ENCODE measurements around the gene ZNF768.

Gene ZNF768

DNA sequence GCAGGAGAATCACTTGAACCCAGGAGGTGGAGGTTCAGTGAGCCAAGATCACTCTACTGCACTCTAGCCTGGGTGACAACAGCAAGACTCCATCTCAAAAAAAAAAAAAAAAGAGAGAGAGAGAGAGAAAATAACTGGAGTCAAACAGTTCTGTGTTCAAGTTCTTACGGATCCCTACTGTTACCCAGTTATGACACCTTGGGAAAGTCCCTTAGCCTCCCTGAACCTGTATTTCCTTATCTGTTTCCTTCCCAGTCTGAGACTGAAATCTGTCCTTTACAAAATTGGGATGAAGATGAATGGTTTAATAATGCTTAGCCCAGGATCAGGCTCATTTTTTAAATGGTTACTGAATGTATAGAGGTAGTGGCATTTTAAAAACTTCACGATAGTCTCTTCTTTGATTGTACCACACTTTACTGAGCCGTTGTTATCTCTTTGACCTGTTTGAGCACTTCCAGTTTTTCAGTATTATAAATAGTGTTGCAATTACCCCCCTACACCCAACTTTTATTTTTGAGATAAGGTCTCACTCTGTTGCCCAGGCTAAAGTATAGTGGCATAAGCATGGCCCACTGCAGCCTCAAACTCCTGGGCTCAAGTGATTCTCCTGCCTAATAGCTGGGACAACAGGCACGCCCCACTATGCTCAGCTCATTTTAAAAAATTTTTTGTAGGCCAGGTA is 17.1 kb downstream of the ZNF768 start:
- TF ChIP-seq, protein P1, sequence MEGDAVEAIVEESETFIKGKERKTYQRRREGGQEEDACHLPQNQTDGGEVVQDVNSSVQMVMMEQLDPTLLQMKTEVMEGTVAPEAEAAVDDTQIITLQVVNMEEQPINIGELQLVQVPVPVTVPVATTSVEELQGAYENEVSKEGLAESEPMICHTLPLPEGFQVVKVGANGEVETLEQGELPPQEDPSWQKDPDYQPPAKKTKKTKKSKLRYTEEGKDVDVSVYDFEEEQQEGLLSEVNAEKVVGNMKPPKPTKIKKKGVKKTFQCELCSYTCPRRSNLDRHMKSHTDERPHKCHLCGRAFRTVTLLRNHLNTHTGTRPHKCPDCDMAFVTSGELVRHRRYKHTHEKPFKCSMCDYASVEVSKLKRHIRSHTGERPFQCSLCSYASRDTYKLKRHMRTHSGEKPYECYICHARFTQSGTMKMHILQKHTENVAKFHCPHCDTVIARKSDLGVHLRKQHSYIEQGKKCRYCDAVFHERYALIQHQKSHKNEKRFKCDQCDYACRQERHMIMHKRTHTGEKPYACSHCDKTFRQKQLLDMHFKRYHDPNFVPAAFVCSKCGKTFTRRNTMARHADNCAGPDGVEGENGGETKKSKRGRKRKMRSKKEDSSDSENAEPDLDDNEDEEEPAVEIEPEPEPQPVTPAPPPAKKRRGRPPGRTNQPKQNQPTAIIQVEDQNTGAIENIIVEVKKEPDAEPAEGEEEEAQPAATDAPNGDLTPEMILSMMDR (IDR thresholded peaks at IDR 0.05; ENCODE audit: low read depth, low read length, missing control alignments), result no peak
- no peak overlapping the region for H3K4me3 ChIP-seq (ENCODE audit: low read depth, low read length)
- in situ Hi-C loops (cut with HindIII; ENCODE audit: low sequenced_read_pairs), result no loop called here
- DNase-seq (ENCODE audit: low read depth), result no peak

DNA sequence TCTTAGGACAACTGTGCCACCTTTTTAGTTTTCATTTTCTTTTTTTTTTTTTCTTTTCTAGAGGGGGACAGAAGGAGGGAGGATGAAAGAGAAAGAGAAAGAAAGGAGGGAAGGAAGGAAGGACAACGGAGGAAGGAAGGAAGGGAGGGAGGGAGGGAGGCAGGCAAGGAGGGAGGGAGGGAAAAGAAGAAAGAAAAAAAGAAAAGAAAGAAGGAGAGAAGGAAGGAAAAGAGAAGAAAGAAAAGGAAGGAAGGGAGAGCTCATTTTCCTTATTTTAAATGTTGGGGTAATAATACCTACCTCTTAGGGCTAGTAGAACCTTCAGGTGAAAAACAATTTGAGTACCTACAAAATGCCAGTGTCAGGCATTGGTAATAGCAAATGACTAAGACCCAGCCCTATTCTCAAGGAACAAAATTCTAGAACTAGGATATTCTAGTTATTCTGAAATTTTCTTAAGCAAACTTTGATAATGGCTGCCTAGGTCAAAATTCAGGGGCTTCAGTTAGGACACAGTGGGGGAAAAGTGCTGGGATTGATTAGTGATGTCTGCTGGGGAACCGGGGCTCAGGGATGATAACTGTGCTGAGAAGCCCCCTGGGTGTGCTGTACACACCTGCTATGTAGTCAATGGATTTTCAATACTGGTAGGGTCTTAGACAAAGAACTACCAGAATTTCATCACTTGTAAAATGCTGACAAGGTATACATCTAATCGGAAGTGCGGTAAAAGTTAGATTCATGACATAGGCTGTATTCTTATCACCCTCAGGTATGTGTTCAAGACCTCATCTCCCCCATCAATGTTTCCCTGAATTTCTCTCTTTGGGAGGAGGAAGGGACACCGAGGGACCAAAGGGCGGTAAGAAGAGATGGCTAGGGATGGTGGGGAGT is 22.7 kb downstream of the ZNF768 start:
- in situ Hi-C loops (cut with HindIII; ENCODE audit: low sequenced_read_pairs), result no loop called here
- TF ChIP-seq, protein P1 (IDR thresholded peaks at IDR 0.05; ENCODE audit: low read depth, low read length, missing control alignments), result no peak

DNA sequence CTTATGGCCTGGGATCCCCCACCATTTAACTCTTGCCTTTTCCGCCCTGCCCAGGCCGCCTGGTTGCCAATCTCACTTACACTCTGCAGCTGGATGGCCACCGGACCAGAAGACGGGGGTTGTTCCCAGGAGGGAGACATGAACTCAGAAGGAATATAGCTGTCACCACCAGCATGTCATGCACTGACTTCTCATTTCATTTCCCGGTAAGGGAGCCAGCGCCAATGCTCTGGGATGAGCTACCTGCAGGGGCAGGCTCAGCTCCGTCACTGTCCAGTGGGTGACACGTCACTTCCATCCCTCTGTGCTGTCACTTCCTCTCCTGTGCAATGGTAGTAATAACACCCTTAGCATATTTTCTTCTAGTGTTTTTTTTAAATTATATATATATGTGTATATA is 27.1 kb downstream of the ZNF768 start:
- no peak overlapping the region for H3K4me3 ChIP-seq (ENCODE audit: low read depth, low read length)
- TF ChIP-seq, protein P1 (IDR thresholded peaks at IDR 0.05; ENCODE audit: low read depth, low read length, missing control alignments), result no peak
- in situ Hi-C loops (cut with HindIII; ENCODE audit: low sequenced_read_pairs), result no loop called here
- DNase-seq (ENCODE audit: low read depth), result no peak

More for the DNA sequence above, 22.7 kb downstream of the ZNF768 start:
- H3K4me3 ChIP-seq (ENCODE audit: low read depth, low read length), result no peak overlapping the region
- DNase-seq (ENCODE audit: low read depth), result no peak

DNA sequence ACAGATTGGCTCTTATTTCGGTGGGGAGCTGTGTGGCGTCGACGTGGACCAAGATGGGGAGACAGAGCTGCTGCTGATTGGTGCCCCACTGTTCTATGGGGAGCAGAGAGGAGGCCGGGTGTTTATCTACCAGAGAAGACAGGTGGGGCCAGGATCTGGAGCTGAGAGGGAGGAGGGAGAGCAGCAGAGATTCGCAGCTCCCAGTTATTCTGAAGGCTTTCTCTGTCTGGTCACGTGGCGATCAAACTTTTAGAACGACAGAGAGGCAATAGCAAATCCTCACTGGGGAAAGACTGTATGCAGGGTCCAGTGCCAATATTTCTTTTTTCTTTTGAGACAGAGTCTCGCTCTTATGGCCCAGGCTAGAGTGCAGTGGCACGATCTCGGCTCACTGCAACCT is 31.7 kb downstream of the ZNF768 start:
- TF ChIP-seq, protein P1 (IDR thresholded peaks at IDR 0.05; ENCODE audit: low read depth, low read length, missing control alignments), result no peak
- H3K4me3 ChIP-seq (ENCODE audit: low read depth, low read length), result no peak overlapping the region
- no peak for DNase-seq (ENCODE audit: low read depth)
- in situ Hi-C loops (cut with HindIII; ENCODE audit: low sequenced_read_pairs), result no loop called here

DNA sequence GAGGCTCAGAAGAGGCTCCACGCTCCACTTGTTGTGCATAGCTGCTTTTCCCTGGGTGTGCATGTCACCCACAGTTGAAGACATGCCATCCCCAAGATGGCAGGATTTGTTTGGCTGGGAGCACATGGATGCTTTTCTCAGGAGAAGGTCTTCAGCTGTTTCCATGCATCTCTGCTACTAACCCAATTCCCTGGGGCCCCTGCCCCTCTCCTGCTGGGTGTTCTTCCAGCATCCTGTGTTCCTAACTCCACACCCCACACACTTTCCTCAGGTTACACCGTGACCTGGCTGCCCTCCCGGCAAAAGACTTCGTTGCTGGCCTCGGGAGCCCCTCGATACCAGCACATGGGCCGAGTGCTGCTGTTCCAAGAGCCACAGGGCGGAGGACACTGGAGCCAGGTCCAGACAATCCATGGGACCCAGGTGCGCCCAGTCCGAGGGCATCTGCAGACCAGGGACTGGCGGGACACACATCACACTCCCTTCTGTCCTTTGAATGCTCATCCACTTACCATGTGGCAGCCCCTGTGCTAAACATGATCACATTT is 32.4 kb downstream of the ZNF768 start:
- no peak for DNase-seq (ENCODE audit: low read depth)
- in situ Hi-C loops (cut with HindIII; ENCODE audit: low sequenced_read_pairs), result no loop called here
- H3K4me3 ChIP-seq (ENCODE audit: low read depth, low read length), result no peak overlapping the region
- TF ChIP-seq, protein P1 (IDR thresholded peaks at IDR 0.05; ENCODE audit: low read depth, low read length, missing control alignments), result no peak

DNA sequence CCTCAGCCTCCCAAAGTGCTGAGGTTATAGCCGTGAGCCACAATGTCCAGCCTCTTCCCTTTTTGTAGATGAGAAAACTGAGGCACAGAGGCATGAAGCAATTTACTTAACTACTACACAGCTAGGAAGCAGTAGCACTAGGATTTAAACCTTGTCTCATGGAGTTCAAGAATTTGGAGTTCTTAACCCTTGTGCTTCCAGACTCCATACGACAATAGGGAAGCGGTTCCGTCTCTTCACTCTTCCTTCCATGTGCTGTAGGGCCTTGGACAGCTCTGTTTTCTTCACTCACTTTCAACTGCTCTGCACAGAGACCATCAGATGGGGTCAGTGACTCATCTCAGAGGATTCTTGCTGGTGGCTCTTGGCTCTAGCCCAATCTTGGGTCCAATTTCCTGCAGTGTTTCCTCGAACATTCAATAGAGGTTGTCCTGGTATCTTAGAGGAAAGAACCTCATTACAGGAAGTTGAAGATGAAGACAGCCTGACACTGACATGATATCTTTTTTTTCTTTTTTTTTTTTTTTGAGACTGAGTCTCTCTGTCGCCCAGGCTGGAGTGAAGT is 34.5 kb downstream of the ZNF768 start:
- peak; percentile 41 for DNase-seq (ENCODE audit: low read depth)
- in situ Hi-C loops (cut with HindIII; ENCODE audit: low sequenced_read_pairs), result no loop called here
- TF ChIP-seq, protein P1 (IDR thresholded peaks at IDR 0.05; ENCODE audit: low read depth, low read length, missing control alignments), result no peak
- no peak overlapping the region for H3K4me3 ChIP-seq (ENCODE audit: low read depth, low read length)

Data from astrocyte of the cerebellum (primary cell).